OCI-M2 (cell line): ENCODE measurements around the gene MIOS.
"Not testable (repeated sequence)": the region's sequence is repeated elsewhere in the genome, so short reads cannot be mapped to it uniquely, and the experiment has no call there.

Experiments
- DNase-seq: peaks from one replicate; lab custom pipeline; 2025; ENCODE audit not compliant: unreplicated experiment; lab: John Stamatoyannopoulos, UW

The MIOS gene

GRCh38 chr7:7554021-7554432 lies 12.7 kb upstream of the MIOS start:
- no peak for DNase-seq

DNA sequence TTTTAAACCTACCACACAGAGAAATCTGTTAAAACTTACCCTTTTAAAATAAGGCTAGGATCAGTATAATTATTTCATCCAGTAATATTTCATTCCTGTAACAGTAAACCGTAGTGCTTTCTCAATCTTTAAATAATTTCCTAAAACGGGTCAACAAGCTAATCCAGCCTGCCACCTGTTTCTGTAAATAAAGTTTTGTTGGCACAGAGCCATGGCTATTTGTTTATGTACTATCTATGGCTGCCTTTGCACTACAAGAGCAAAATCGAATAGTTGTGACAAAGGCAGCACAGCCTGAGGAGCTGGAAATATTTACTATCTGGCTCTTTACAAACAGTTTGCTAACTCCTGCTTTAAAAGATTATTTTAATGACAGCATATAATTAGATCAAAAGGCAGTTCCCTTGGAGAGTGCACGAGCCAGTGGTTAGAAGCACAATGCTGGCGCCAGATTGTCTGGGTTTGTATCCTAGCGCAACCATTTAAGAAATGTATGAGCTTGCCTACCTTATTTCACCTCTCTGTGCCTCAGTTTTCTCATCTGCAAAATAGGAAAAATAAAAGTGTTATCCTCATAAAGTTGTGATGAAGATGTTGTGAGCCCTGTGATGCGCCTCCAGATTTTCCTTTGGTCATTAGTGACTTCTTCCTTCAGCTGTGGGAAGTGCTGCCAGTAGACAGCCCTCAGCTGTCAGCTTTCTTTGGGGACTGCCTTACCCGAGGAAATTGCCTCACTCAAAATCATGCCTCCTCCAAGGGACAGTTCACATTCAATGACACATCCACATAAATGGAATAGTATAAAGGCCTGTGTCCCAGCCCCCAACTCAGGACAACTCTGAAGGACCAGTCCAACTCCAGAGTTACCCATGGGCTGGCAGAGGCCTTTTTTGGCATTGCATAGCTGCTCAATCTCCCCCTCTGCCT lies 11.8 kb upstream of the MIOS start:
- no peak for DNase-seq

DNA sequence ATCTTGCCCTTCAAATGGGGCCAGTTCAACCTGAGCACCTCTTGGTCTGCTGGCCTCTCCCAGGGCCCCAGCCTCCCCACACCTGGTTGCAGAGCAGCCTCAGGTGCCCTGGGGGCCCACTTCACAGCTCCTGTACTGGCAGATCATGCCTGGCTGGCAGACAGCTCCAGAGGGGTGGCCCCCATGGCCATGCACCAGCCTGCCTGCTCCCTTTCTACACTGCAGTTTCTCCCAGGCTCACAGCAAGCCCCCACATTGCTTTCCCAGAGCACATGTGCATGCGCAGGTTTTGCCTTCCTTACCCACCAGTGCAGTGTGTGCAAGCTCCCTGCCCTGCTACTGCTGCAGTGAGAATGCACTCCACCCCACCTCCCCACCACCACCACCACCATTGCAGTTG lies 9.8 kb upstream of the MIOS start:
- no peak for DNase-seq

- DNase-seq, result no peak
These were observed 9.4 kb upstream of the MIOS start for GRCh38 chr7:7557252-7557651.

DNA sequence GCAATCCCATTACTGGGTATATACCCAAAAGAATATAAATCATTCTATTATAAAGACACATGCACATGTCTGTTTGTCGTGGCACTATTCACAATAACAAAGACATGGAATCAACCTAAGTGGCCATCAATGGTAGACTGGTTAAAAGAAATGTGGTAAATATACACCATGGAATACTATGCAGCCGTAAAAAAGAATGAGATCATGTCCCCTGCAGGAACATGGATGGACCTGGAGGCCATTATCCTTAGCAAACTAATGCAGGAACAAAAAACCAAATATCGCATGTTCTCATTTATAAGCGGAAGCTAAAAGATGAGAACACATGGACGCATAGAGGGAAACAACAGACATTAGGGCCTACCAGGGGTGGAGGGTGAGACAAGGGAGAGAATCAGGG lies 5.1 kb upstream of the MIOS start:
- DNase-seq, result not testable (repeated sequence)

GRCh38 chr7:7562736-7563135 lies 3.9 kb upstream of the MIOS start:
- no peak for DNase-seq

DNA sequence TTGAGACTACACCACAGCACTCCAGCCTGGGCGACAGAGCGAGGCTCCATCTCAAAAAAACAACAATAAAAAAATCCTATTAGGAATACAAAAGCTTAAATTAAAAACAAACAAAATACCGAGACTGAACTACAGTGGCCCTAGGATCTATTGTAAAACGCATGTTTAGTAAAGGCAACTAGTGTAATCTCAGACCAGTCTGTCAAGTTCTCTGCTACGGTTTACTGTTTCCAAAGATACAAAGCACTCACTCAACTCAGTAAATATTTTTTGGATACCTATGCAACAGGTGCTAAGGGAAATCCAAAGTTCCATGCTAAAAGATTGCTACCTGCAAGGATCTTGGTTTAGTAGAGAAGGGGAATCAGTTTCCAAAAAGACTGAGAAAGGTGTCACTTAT lies 3.4 kb upstream of the MIOS start:
- DNase-seq, result no peak

- no peak for DNase-seq
These were observed 2.9 kb upstream of the MIOS start for GRCh38 chr7:7563813-7564212.

- DNase-seq, result no peak
These were observed 2.3 kb upstream of the MIOS start for GRCh38 chr7:7564323-7564780.

GRCh38 chr7:7565018-7565680 lies 1.5 kb upstream of the MIOS start:
- DNase-seq, result no peak

- DNase-seq, result no peak
These were observed 686 bp upstream of the MIOS start for GRCh38 chr7:7565746-7566650.

DNA sequence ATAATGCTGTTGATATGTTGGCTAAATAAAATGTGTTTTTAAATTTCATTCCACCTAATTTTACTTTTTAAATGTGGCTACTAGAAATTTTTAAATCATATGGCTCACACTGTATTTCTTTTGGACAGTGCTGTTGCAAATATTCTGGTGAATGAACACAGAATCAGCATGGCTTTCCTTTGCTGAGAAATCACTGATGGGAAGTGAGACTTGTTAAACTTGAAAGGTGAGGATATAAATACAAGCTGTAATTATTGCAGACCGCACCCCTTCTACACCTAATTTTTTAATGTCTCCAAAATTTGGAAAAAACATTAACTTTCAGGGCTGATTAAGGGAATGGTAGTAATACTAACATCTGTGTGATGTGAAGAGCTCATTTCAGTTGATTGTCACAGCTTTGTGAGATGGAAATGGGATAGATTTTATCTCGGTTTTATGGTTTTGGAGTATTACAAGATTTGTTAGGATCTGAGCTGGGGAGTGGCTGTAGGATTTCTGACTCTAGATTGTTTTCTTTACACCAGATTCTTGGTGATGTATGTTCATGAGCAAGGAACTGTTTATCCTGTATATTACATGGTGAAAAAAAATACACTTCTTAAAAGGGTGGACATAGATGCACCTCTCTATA lies 1.3 kb downstream of the MIOS start:
- DNase-seq, result no peak

DNA sequence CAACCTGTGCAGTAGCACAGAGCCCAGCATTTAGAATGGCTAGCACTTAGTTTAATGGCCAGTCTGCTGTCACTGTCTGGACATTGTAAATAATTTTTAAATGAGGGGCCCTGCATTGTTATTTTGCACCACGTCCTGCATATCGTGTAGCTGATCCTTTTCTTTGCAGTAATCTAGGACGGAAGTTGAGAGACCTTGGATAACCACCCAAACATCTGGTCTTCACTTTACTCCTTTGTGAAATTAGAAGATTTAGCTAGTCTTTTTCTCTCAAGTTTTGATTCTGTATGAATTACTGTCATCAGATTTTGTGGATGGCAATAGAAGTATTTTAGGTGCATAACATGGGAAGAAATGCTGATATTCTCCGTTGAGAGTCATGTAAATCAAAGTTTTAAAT lies 1.9 kb downstream of the MIOS start:
- no peak for DNase-seq

DNA sequence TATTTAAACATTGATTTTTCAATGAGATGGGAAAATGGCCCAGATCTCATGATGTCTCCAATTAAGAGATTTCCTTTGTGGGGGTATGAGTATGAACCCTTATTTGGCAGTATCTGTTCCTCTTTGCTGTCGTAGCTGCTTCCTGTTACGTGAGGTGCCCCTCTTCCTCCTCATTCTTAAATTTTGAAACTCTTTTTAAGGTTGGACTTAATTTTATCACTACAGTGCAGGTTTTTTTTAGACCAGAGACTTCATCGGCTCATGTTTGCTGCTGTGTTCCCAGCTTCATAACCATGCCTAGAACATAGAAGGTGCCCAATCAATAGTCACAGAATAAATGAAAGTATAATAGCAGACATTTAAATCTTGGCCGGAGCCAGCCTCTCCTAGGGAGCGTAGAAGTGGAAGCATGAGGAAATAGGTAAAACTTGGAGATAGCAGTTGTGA lies 2.4 kb downstream of the MIOS start:
- no peak for DNase-seq

DNA sequence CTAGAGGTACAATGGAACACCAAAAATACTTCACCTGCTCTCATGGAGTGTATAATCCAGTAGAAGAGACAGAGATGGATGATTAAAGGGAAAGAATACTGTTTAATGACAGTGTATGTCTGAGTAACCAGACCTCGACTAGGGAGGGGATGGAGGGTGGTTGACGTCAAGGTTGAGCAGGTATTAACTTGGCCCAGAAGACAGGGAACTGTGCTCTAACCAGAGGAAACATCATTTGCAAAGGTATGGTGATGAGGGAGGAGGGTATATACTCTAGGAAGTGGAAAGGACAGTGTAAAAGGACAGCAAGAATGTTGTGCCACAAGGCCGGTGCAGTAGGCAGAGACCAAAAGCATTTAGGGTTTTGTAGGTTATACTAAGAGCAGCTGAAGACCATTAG lies 2.9 kb downstream of the MIOS start:
- DNase-seq, result no peak

DNA sequence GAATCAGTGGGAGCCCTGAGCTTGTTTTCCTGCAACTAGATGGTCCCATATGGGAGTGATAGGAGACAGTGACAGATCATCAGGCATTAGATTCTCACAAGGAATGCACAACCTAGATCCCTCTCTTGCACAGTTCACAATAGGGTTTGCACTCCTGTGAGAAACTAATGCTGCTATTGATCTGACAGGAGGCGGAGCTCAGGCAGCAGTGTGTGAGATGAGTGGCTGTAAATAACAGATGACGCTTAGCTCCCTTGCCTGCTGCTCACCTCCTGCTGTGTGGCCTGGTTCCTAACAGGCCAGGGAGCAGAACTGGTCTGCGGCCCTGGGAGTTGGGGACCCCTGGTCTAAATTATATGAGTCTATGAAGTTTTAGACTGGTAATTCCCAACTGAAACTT lies 3.9 kb downstream of the MIOS start:
- DNase-seq, result no peak

GRCh38 chr7:7573701-7574100 lies 7.0 kb downstream of the MIOS start:
- DNase-seq, result no peak

- DNase-seq, result no peak
These were observed 9.7 kb downstream of the MIOS start for GRCh38 chr7:7576344-7576743.

- DNase-seq, result no peak
These were observed 11.2 kb downstream of the MIOS start for GRCh38 chr7:7577888-7578287.

GRCh38 chr7:7579638-7580037 lies 13.0 kb downstream of the MIOS start:
- DNase-seq, result no peak
